ENCODE results near the gene CHST12.

The CHST12 gene

DNA sequence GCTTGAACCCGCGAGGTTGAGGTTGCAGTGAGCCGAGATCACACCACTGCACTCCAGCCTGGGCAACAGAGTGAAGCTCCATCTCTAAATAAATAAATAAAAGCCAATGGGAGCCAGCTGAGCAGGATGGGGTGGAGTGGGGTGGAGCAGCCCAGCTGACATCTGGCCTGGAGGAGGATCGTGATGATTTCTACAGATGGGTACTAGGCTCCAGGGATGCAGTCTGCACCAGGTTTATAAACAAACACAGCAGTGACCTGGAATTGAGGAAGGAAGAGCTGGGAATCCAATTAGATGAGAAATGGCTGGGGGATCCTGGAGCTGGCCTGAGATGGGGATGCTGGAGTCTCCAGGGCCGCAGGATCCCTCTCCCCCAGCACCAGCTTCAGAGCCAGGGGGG, 80.1 kb downstream of the CHST12 start:
- DNase-seq, result no peak

DNA sequence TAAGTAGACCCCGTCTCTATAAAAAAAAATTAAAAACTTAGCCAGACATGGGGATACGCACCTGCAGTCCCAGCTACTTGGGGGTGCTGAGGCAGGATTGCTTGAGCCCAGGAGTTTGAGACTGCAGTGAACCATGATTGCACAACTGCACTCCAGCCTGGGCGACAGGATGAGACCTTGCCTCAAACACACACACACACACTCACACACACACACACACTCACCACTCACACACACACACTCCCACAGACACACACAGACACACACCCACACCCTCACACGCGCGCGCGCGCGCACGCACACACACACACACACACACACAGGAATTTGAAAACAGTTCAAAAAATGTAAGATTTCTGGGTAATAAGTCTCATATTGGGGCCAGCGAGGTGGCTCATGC, 81.5 kb downstream of the CHST12 start:
- DNase-seq, result no peak

DNA sequence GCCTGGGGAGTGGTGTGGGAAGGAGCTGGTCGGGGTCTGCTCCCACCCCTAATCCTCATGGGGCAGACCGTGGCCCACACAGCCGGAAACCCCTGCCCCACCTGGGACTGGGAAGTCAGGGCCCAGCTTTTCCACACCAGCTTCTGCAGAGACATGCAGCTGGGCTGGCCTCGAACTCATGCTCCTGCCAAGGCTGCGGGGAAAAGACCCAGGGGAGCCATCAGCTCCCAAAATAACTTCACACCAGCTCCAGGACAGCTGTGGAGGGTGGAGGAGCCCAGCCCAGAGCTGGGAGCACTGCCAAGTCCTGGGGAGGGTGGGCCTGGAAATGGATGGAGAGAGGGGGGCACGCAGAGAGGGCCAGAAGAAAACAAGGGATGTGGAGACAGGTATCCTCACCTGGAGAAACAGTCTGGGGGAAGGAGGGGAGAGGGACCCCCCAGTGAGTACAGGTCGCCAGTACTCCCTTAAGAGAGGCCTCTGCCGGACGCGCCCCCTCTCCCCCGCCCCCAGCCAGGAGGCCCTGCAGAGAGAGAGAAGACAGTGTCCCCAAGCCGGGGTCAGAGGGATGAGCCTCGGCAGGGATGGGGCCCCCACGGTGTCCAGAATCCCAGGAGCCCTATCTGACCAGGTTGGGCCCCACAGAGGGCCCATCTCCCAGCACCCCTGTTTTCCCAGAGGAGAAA, 84.3 kb downstream of the CHST12 start:
- DNase-seq, result no peak

DNA sequence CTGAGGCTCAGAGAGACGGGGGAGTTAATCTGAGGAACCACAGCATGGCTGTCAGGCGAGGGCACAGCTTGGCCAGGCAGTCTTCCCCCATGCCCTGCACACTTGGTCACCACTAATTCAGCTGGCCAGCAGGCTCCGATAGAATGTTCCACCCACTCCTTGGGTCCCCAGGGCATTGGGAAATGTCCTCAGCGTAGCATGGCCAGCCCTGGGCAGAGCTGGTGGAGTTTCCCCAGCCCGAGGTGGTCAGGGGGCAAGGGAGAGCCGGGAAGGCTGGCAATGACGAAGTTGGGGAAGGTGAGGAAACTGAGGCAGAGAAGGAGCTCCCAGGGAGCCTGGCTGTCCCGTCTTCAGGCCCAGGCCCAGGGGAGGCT, 84.8 kb downstream of the CHST12 start:
- no peak for DNase-seq

DNA sequence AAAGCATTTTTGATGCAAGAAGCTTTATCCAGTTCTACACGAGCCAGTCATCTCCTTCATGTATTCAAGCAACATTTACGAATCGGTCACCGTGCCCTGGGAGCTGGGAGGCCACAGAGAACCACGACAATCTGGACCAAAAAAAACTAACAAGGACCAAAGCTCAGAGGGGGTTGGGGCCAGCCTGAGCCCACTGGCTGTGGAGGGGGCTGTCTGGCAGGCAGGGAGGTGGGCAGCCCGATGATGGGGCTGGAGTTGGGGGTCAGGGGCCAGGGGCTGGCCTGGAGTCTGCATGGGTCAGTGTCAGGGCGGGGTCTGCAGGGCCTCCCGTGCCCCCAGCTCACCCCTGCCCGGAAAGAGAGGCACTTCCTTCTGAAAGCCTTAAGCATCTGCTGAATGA, 85.3 kb downstream of the CHST12 start:
- no peak for DNase-seq

DNA sequence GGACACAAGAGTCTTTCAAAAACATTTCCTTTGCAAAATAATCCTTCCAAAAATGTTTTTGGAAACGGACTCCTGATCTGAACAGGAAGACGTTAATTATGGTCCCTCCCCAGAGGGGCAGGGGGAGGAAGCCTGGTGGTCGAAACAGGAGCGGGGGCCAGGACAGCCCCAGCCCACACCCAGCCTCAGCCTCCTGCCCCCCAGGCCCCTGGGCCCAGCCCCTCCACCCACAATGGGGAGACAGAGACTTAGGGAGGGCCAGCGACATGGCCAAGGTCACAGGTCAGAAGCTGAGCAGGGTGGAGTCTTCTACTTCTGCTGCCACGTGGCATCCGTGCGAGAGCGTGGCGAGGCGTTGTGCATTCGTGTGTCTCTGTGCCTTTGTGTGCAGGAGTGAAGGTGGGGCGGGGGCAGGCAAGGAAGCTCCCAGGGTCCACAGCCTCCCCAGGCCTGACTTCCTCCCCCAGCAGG, 86.8 kb downstream of the CHST12 start:
- no peak for DNase-seq

DNA sequence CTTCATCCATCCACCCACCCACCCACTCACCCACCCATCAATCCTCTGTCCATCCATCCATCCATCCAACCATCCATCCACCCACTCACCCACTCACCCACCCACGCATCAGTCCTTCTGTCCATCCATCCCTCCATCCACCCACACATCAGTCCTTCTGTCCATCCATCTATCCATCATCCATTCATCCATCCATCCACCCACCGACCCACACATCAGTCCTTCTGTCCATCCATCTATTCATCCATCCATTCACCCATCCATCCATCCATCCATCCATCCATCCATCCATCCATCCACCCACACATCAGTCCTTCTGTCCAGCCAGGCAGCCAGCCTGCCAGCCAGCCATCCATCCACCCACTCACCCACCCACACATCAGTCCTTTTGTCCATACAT, 88.6 kb downstream of the CHST12 start:
- DNase-seq, result no peak

DNA sequence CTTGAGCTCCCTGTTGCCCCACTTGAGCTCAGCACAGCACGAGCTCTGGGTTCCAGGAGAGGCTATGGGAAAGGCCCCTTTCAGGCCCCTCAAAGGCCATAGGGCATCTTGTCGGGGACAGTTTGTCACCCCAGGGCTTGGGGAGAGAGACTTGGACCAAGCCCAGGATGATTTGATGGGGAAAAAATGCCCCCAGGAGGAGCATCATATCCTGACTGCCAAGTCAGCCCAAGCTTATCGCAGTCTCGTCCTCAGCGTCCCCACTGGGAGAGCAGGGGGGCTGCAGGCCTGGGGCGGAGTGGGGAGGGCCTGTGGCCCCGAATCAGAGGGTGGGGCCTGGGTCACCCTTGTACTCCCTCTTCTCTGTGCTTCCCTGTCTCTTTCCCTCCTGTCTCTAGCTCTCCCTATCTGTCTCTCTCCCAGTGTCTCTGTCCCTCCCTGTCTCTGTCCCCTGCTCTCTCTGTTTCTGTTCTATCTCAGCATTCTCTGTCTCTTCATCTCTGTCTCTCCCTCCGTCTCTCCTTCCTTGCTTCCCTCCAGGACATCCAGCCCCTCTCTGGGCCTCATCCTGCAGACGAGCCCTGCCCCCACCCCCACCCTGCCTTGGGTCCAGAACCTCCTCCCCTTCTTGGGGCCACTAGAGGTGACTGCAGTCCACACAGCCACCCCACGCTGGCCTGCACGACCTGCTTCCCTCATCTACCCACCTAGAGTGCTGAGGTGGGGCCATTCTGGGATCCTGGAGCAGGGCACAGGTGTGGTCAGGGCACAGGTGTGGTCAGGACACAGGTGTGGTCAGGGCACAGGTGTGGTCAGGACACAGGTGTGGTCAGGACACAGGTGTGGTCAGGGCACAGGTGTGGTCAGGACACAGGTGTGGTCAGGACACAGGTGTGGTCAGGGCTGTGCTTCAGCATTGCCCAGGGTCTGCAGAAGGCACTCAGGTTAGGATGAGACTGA, 90.1 kb downstream of the CHST12 start:
- DNase-seq, result no peak

DNA sequence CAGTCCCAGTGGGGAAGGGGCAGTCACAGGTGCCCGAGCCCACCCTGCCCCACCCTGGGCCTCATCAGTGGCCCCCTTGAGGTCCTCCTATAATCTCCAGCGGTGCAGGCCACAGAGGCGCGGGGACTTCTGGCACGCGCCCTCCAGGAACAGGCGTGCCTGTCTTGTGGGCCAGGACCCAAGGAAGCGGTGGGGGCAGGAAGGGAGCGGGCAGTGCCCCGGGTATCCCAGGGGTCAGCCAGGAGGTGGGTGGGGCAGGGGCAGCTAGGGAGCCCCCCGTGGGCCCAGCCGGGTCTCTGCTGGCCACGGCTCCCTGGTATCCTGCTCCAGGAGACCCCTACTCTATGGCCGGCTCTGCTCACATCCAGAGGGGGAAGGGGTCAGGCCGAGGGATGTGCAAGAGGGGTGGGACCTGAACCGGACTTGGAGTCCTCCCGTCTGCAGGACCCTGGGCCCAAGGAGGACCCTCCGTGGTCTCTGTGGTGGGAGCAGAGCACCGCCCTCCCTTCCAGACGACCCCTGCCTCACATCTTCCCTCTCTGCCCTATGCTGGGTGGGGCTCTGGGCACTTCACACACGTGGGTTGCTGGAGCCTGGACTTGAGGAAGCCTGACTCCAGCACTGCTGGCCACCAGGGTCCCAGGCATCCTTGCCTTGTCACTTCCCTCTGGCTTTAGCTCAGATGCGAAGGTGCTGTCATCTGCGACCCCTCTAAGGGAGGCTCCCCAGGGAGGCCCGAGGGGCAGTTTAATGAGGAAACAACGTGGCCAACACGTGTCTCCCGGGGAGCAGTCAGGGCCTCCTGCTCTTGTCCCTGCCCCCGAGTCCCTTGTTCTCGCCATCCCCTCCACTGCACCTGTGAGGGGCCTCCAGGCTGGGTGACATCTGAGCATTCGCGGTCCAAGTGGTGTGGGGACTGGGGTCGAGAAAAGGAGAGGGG, 91.0 kb downstream of the CHST12 start:
- DNase-seq, result no peak

DNA sequence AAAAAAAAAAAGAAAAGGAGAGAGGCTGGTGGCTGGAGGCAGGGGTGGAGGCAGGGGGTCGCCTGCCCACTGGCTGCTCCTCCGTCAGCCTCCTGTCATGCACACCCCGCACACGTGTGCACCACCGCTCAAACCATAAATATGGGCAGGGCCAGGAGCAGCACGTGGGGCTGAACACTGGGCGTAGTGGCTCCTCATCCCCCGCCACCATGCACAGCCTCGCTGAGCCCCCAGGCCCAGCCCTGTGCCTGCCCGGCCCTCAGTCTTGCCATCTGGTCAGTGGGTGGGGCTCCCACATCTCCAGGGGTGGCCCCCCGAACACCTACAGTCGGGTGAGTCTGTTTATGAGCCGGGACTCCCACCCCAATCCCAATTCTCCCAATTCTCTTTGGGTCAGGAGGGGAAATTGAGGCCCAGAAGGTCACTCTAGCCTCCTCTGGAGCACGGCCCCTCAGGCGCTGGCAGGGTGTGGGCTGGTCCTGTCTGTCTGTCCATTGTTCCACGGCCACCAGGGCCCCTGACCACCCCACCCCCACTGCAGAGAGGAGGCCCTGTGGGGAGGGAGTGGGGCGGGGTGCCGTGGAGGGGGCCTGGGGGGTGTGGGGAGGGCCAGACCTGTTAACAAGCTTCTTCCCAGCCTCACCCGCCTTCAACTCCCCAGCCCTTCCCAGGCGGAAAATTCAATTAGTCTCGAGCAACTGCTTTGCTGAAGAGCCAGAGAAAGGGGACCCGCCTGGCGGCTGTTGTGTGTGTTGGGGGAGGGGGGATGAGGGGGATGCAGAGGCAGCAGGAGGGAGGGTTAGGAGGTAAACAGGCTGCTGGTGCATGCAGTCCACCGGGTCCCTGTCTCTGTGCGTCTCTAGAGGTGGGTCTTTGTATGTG, 92.2 kb downstream of the CHST12 start:
- DNase-seq, result no peak

DNA sequence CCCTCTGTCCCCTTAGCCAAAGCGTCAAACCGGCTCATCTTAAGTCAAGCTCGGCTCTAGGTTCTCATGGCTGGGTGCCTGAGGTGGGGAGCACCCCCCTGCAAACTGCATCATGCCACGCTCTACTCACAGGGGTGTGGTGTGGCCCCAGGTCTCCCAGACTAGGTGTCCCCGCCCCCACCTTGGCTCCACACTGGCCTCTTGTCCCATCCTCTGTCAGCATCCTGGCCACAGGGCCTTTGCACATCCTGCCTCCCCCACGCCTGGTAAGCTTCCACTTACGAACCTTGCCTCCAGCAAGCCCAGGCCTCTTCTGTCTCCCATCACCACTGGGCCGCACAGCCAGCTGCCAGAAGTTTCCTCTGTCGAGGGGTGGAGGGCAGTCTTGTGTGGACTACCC, 93.0 kb downstream of the CHST12 start:
- no peak for DNase-seq

DNA sequence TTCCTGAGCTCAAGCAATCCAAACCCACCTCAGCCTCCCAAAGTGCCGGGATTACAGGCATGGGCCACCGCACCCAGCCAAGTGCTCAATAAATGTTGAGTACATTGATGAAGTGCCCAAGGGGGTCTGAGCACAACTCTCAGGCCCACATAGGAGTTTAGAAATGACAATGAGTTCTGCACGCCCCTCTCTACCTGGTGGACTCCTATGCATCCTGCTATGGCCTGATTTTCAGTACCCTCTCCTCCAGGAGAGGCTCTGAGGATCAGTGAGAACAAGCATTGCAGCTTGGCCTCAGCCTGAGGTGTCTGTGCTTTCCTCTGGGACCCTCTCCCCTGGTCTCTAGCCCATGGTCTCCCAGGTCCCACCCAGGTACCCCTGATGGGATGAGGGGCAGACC, 93.7 kb downstream of the CHST12 start:
- no peak for DNase-seq

DNA sequence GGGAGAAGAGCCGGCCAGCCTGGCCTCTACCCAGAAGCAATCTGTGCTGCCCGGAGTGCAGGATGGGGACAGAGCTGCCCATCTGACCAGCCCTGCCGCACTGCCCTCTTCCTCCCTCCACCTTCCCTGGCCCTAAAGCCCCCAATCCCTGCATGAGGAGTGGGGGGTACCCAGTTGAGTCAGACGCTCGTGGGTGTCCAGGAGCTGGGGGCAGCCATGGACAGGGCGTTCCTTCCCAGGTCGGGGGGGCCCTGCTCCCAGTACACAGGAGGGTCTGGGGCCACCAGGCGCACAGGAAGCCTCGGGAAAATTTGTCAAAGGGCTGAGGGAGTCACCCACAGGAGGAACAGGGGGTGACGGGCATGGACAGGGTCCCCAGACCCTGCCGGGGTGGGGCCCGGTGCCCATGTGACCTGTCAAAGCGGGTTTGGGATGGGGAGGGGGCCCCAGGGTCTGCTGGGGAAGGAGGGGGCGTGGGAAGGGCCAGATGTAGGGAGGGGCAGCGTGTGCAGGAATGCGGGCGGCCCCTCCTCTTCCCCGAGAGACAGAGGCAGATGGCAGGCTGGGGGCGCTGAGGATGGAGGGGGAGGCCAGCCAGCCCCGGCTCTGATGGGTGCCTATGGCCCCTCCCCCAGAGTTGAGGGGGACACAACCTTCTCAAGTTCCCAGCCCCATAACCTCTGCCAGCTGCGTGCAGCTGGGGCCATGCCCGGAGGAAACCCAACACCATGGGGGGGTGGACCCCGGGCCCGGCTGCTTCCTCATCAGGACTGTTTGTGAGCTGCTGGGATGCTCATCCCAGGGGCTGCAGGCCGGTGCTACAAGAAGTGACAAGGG, 94.3 kb downstream of the CHST12 start:
- DNase-seq, result no peak

Data from CD4-positive, alpha-beta T cell treated with Interleukin-4 for 1 hour (primary cell).